K562 (cell line): Measurements from ENCODE around the gene LAMA4. TPM values are rescaled to one million over a fixed set of nuclear protein-coding genes. Genes with fewer than 3 reads are reported as not detected.

ENCODE experiments used
- ATAC-seq: fragments of 200-7000 bp; cut with Tn5 transposase; 3 replicates; pipeline ENCODE4 v1.9.1; 2020; ENCODE audit warnings: moderate library complexity
- BruUV-seq: library from RNA; stranded (reverse); fragments of 400-500 nt; replicated peaks from 2 replicates; lab custom pipeline; 2021; lab: Mats Ljungman, UMichigan
- CTCF ChIA-PET: fragments of 300-600 bp; formaldehyde crosslinking; extraction: SDS; loops from one replicate; lab custom pipeline; 2021; ENCODE audit warnings: low intra/inter-chr PET ratio; lab: Yijun Ruan, JAX
- POLR2A ChIA-PET: fragments of 300-600, 350-650 bp; sonication (Branson Sonifier 250); formaldehyde crosslinking; extraction: SDS; loops from one replicate; lab custom pipeline; 2021; ENCODE audit warnings: antibody characterized with exemption, inconsistent platforms; lab: Yijun Ruan, JAX
- DNase-seq, 4 experiments: peaks; one replicate each; pipeline versions ENCODE4 v3.0.0 to v3.0.0-alpha.2; 2011 to 2018; ENCODE audit warnings: low spot score in 3 of 4, mixed read lengths in 3 of 4; ENCODE audit errors: extremely low read depth in 1 of 4
- FAIRE-seq: peaks from 2 replicates; lab custom pipeline; 2011; peaks lifted over from hg19 to GRCh38; lab: Jason Lieb, UNC
- H2AFZ ChIP-seq: 2 replicates; pipeline ENCODE4 v1.6.0; 2011; ENCODE audit warnings: low read depth, low read length, control low read depth, inconsistent platforms
- H3K27ac ChIP-seq: fragments of 200-600 bp; 3 replicates; pipeline ENCODE4 v1.8.0; 2011; ENCODE audit warnings: low read depth, mild to moderate bottlenecking, control low read depth, inconsistent platforms, low read length, moderate library complexity, mixed read lengths; ENCODE audit errors: extremely low read depth
- H3K27me3 ChIP-seq, 2 experiments: fragments of 300-600 bp in 1 of 2; 2 replicates in 1 of 2; 3 replicates in 1 of 2; pipeline versions ENCODE4 v1.6.0 to v1.8.0; 2011; ENCODE audit warnings: inconsistent platforms in 2 of 2, low read length in 2 of 2, mild to moderate bottlenecking in 1 of 2, mixed read lengths in 1 of 2, moderate library complexity in 1 of 2; ENCODE audit not compliant: control insufficient read depth in 2 of 2, insufficient read depth in 2 of 2
- H3K36me3 ChIP-seq: fragments of 300-600 bp; 3 replicates; pipeline ENCODE4 v1.8.0; 2011; ENCODE audit warnings: mild to moderate bottlenecking, low read length, inconsistent platforms; ENCODE audit not compliant: control insufficient read depth, insufficient read depth
- H3K4me1 ChIP-seq, 2 experiments: fragments of 200-600 bp in 1 of 2; replicated peaks in 1 of 2; 2 replicates in 1 of 2; 3 replicates in 1 of 2; pipeline versions ENCODE4 v1.5.1 to v1.8.0; 2011; ENCODE audit warnings: inconsistent platforms in 2 of 2, low read length in 2 of 2, mild to moderate bottlenecking in 1 of 2, mixed read lengths in 1 of 2, moderate library complexity in 1 of 2; ENCODE audit not compliant: control insufficient read depth in 2 of 2, insufficient read depth in 2 of 2
- H3K4me2 ChIP-seq: 2 replicates; pipeline ENCODE4 v1.6.1; 2011; ENCODE audit warnings: low read length, control low read depth, inconsistent platforms, mixed read lengths; ENCODE audit not compliant: insufficient read depth
- H3K4me3 ChIP-seq: fragments of 200-600 bp; sonication (generic), shearing (Covaris generic); 2 replicates; pipeline ENCODE4 v1.5.1; 2016; ENCODE audit warnings: control low read depth, inconsistent platforms
- H3K79me2 ChIP-seq: fragments of 200-600 bp; 3 replicates; pipeline ENCODE4 v1.8.0; 2011; ENCODE audit warnings: low read length, inconsistent platforms; ENCODE audit not compliant: control insufficient read depth, insufficient read depth
- H3K9ac ChIP-seq, 2 experiments: 2 replicates each; pipeline versions ENCODE4 v1.6.0 to v1.6.1; 2011; ENCODE audit warnings: low read depth in 2 of 2, low read length in 2 of 2, control low read depth in 1 of 2, inconsistent platforms in 1 of 2, mild to moderate bottlenecking in 1 of 2, mixed read lengths in 1 of 2; ENCODE audit not compliant: insufficient read depth in 1 of 2
- H3K9me1 ChIP-seq: one replicate; pipeline ENCODE4 v1.6.0; 2011; ENCODE audit warnings: inconsistent platforms, mild to moderate bottlenecking, low read length, moderate library complexity; ENCODE audit not compliant: control insufficient read depth, insufficient read depth
- H3K9me3 ChIP-seq: replicated peaks from 2 replicates; pipeline ENCODE4 v1.5.1; 2011; ENCODE audit warnings: low read depth, low read length, inconsistent platforms; ENCODE audit not compliant: control insufficient read depth, insufficient read depth
- H4K20me1 ChIP-seq: replicated peaks from 2 replicates; pipeline ENCODE4 v1.6.1; 2011; ENCODE audit warnings: low read length, inconsistent platforms, mixed read lengths; ENCODE audit not compliant: control insufficient read depth, insufficient read depth
- WGBS: fragments of 100-300 bp; shearing (Covaris generic); methylation state at CpG from one replicate; pipeline ENCODE4 v1.1.6; 2016; ENCODE audit warnings: low coverage, mixed read lengths; ENCODE audit not compliant: insufficient coverage; ENCODE audit errors: missing lambda C conversion rate; 5-methylcytosine and 5-hydroxymethylcytosine counted together
- in situ Hi-C: fragments of 300-500 bp; cut with MboI; formaldehyde crosslinking; loops from 4 replicates; pipeline ENCODE4 v1.15.0; 2018; ENCODE audit warnings: inconsistent platforms, mixed read lengths
- intact Hi-C: fragments of 100-400 bp; cut with micrococcal nuclease; formaldehyde crosslinking; loops from 2 replicates; pipeline ENCODE4 v1.14.2; 2022
- polyA plus RNA-seq, 8 experiments: library from polyadenylated mRNA; depleted of rRNA in 4 of 8; stranded (reverse) in 5 of 8; unstranded in 3 of 8; fragments of >200 nt; fragmentation: Nextera tagmentation in 2 of 8; fragmentation: Illumina TruSeq in 1 of 8; extraction: Ambion mirVana in 2 of 8; extraction: Trizol in 1 of 8; gene quantifications; 2 replicates each; pipeline versions ENCODE4 v1.2.1 to v1.2.3, GENCODE V29; 2011 to 2014; ENCODE audit warnings: inconsistent platforms in 1 of 8, missing spikeins in 1 of 8
- small RNA-seq: library from RNA; depleted of rRNA; stranded (forward); fragments of <200 nt; gene quantifications from one replicate; pipeline ENCODE3, GENCODE V24; 2014
- total RNA-seq, 7 experiments: library from RNA; depleted of rRNA in 6 of 7; stranded (reverse); fragments of >200 nt in 6 of 7; fragmentation: Illumina TruSeq in 2 of 7; extraction: Trizol in 2 of 7; gene quantifications; 2 replicates each; pipeline versions ENCODE4 v1.2.1 to v1.2.3, GENCODE V29; 2011 to 2021; ENCODE audit warnings: low replicate concordance in 1 of 7
- TF ChIP-seq, protein P1 (sequence below): fragments of 250-450 bp; sonication (Bioruptor Pico); IDR thresholded peaks from 2 replicates; pipeline ENCODE4 v1.8.0; 2022; ENCODE audit warnings: moderate library complexity, mild to moderate bottlenecking, inconsistent platforms

The LAMA4 gene
- total and polyA plus RNA-seq, 9 of the 15 experiments (the other 6 are each of a cell fraction or from before 2014, with no cell fraction given), result 0.05 to 2.9 (median 0.51) TPM

DNA sequence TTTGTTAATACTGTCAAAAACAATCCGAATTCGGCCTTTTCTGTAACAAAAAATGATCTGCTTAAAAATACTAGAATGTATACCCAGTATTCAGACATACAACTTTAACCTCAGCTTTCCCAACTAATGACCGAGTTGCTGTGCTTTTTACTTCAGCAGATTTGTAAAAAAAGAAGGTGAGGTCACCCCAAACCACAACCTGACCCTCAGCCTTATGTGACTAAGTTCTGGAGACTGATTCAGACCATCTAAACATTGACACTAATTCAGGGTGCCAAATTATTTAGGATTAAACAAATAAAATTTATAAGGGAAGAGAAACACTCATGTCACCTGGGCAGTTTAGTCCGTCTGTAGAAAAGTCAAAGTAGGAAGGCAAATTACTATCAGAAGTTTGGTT lies 192.8 kb downstream of the LAMA4 start:
- H3K4me1 ChIP-seq, result no peaks in the 10 kb centered on the region
- TF ChIP-seq, protein P1, sequence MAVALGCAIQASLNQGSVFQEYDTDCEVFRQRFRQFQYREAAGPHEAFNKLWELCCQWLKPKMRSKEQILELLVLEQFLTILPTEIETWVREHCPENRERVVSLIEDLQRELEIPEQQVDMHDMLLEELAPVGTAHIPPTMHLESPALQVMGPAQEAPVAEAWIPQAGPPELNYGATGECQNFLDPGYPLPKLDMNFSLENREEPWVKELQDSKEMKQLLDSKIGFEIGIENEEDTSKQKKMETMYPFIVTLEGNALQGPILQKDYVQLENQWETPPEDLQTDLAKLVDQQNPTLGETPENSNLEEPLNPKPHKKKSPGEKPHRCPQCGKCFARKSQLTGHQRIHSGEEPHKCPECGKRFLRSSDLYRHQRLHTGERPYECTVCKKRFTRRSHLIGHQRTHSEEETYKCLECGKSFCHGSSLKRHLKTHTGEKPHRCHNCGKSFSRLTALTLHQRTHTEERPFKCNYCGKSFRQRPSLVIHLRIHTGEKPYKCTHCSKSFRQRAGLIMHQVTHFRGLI (CRISPR knock-in tag), result no peak
- TF ChIP-seq, all 486 proteins: peak for 0
- no peaks in the 10 kb centered on the region for H3K9me1 ChIP-seq
- CTCF ChIA-PET, result interaction anchor here (0.5 kb wide), 1 partner anchor 32 kb away, joined by 3 read pairs; no protein-coding TSS in a partner anchor
- in situ Hi-C loops, result no loop called here
- no peak for ATAC-seq
- H3K79me2 ChIP-seq, result no peaks in the 10 kb centered on the region
- DNase-seq, result no peak
- no peaks in the 10 kb centered on the region for H3K36me3 ChIP-seq
- FAIRE-seq, result no peak
- no peak overlapping the region for H2AFZ ChIP-seq
- H3K9ac ChIP-seq, result no peak overlapping the region
- no peak overlapping the region for H3K4me3 ChIP-seq
- no peaks in the 10 kb centered on the region for H4K20me1 ChIP-seq
- WGBS, result 2% methylated on average over 4 of the region's 4 CpGs
- H3K4me2 ChIP-seq, result no peak overlapping the region
- intact Hi-C loops, result no loop called here
- H3K9me3 ChIP-seq, result no peaks in the 10 kb centered on the region
- H3K27ac ChIP-seq, result no peak overlapping the region
- H3K27me3 ChIP-seq, result peaks cover 0 to 4% of the 10 kb centered on the region in 2 experiments; a peak in 3 of 5 replicates
- no TSS peak for BruUV-seq
- POLR2A ChIA-PET, result interaction anchor here (0.8 kb wide), 1 partner anchor 11 kb away, joined by 3 read pairs; no protein-coding TSS in a partner anchor

Small RNA genes within 50 kb of the gene (small RNA-seq; reads per million reads assigned to genes)
- gene RNU6-1226P, result not detected

Other genes with a start within 250 kb of the LAMA4 start
- not detected in 2 replicates for gene CCN6, start 200.5 kb downstream of the LAMA4 start, total RNA-seq (2014; rRNA removed)
- gene CCN6, start 200.5 kb downstream of the LAMA4 start, total RNA-seq (2014; rRNA removed; fragmentation: Illumina TruSeq; extraction: Trizol), result not detected in 2 replicates
- gene CCN6, start 200.5 kb downstream of the LAMA4 start, total RNA-seq (2015; rRNA removed; fragmentation: Illumina TruSeq; extraction: Trizol), result 0.11 and 0.19 TPM in 2 replicates
- 0.47 TPM in 1 of 2 replicates, not detected in the other for gene CCN6, start 200.5 kb downstream of the LAMA4 start, total RNA-seq (2021)
- gene CCN6, start 200.5 kb downstream of the LAMA4 start, polyA plus RNA-seq (2011; rRNA removed), result 0.16 and 0.21 TPM in 2 replicates
- 0.04 and 0.08 TPM in 2 replicates for gene CCN6, start 200.5 kb downstream of the LAMA4 start, polyA plus RNA-seq (2014; fragmentation: Illumina TruSeq; extraction: Trizol)
- gene CCN6, start 200.5 kb downstream of the LAMA4 start, polyA plus RNA-seq (2014; fragmentation: Nextera tagmentation; extraction: Ambion mirVana), result under 1 TPM; 0.48 to 0.62 TPM
- 0.11 and 0.13 TPM in 2 replicates for gene CCN6, start 200.5 kb downstream of the LAMA4 start, polyA plus RNA-seq (2014; rRNA removed)
- gene TUBE1, start 167.1 kb downstream of the LAMA4 start, total RNA-seq (2014; rRNA removed), result 35.0 TPM in 2 replicates
- gene TUBE1, start 167.1 kb downstream of the LAMA4 start, total RNA-seq (2014; rRNA removed; fragmentation: Illumina TruSeq; extraction: Trizol), result 39.1 and 39.6 TPM in 2 replicates
- 17.2 and 21.8 TPM in 2 replicates for gene TUBE1, start 167.1 kb downstream of the LAMA4 start, total RNA-seq (2015; rRNA removed; fragmentation: Illumina TruSeq; extraction: Trizol)
- 21.7 and 22.2 TPM in 2 replicates for gene TUBE1, start 167.1 kb downstream of the LAMA4 start, total RNA-seq (2021)
- 58.4 and 67.9 TPM in 2 replicates for gene TUBE1, start 167.1 kb downstream of the LAMA4 start, polyA plus RNA-seq (2011; rRNA removed)
- gene TUBE1, start 167.1 kb downstream of the LAMA4 start, polyA plus RNA-seq (2014; fragmentation: Illumina TruSeq; extraction: Trizol), result 30.2 and 30.8 TPM in 2 replicates
- 10 to 100 TPM; 18.9 to 21.6 TPM for gene TUBE1, start 167.1 kb downstream of the LAMA4 start, polyA plus RNA-seq (2014; fragmentation: Nextera tagmentation; extraction: Ambion mirVana)
- 36.9 and 41.2 TPM in 2 replicates for gene TUBE1, start 167.1 kb downstream of the LAMA4 start, polyA plus RNA-seq (2014; rRNA removed)
- gene FAM229B, start 167.0 kb downstream of the LAMA4 start, total RNA-seq (2014; rRNA removed), result 4.0 and 5.9 TPM in 2 replicates
- 5.3 and 5.8 TPM in 2 replicates for gene FAM229B, start 167.0 kb downstream of the LAMA4 start, total RNA-seq (2014; rRNA removed; fragmentation: Illumina TruSeq; extraction: Trizol)
- gene FAM229B, start 167.0 kb downstream of the LAMA4 start, total RNA-seq (2015; rRNA removed; fragmentation: Illumina TruSeq; extraction: Trizol), result 3.3 and 3.5 TPM in 2 replicates
- gene FAM229B, start 167.0 kb downstream of the LAMA4 start, total RNA-seq (2021), result 4.0 and 4.3 TPM in 2 replicates
- 10.4 and 17.4 TPM in 2 replicates for gene FAM229B, start 167.0 kb downstream of the LAMA4 start, polyA plus RNA-seq (2011; rRNA removed)
- gene FAM229B, start 167.0 kb downstream of the LAMA4 start, polyA plus RNA-seq (2014; fragmentation: Illumina TruSeq; extraction: Trizol), result 5.1 and 5.8 TPM in 2 replicates
- gene FAM229B, start 167.0 kb downstream of the LAMA4 start, polyA plus RNA-seq (2014; fragmentation: Nextera tagmentation; extraction: Ambion mirVana), result 10 to 100 TPM; 12.6 to 14.6 TPM
- gene FAM229B, start 167.0 kb downstream of the LAMA4 start, polyA plus RNA-seq (2014; rRNA removed), result 5.7 and 8.2 TPM in 2 replicates
- gene RFPL4B, start 92.8 kb upstream of the LAMA4 start, total RNA-seq (2014; rRNA removed), result 11.6 and 12.3 TPM in 2 replicates
- gene RFPL4B, start 92.8 kb upstream of the LAMA4 start, total RNA-seq (2014; rRNA removed; fragmentation: Illumina TruSeq; extraction: Trizol), result 16.9 and 18.9 TPM in 2 replicates
- 13.1 and 13.4 TPM in 2 replicates for gene RFPL4B, start 92.8 kb upstream of the LAMA4 start, total RNA-seq (2015; rRNA removed; fragmentation: Illumina TruSeq; extraction: Trizol)
- 10.8 and 10.9 TPM in 2 replicates for gene RFPL4B, start 92.8 kb upstream of the LAMA4 start, total RNA-seq (2021)
- gene RFPL4B, start 92.8 kb upstream of the LAMA4 start, polyA plus RNA-seq (2011; rRNA removed), result 0.61 and 3.6 TPM in 2 replicates
- 14.9 and 15.7 TPM in 2 replicates for gene RFPL4B, start 92.8 kb upstream of the LAMA4 start, polyA plus RNA-seq (2014; fragmentation: Illumina TruSeq; extraction: Trizol)
- gene RFPL4B, start 92.8 kb upstream of the LAMA4 start, polyA plus RNA-seq (2014; fragmentation: Nextera tagmentation; extraction: Ambion mirVana), result 10 to 100 TPM; 22.6 to 33.2 TPM
- gene RFPL4B, start 92.8 kb upstream of the LAMA4 start, polyA plus RNA-seq (2014; rRNA removed), result 10.2 and 11.2 TPM in 2 replicates